ENCODE measurements around the gene SH2B3. TPM values are rescaled to one million over a fixed set of nuclear protein-coding genes. Genes with fewer than 3 reads are reported as not detected.

The SH2B3 gene
- total RNA-seq, 1 donor from 2014 or later, result 24.1 TPM

DNA sequence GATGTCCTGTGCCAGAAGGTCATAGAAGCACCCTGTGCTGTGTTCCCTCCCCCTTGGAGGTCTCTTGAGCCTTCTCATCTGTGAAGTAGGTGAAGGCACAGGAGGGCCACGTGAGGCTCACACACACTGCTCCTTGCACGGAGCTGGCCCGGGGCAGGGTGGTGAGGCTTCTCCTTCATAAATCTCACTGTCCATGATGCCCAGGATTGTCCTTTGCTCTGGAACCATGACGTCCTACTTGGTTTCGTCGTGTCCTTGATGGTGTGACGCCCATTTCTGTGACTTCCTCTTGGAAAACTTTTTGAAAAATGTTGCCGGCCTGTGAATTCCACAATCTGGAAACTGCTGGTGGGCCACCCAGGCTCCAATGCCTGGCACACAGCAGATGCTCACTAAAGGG is 34.4 kb downstream of the SH2B3 start:
- TF ChIP-seq POLR2A (IDR thresholded peaks at IDR 0.05) (no peak), POLR2AphosphoS5 (IDR thresholded peaks at IDR 0.05; ENCODE audit: insufficient read depth in 1 of 2, low read depth in 1 of 2) (no peak)
- TF ChIP-seq, protein P1, sequence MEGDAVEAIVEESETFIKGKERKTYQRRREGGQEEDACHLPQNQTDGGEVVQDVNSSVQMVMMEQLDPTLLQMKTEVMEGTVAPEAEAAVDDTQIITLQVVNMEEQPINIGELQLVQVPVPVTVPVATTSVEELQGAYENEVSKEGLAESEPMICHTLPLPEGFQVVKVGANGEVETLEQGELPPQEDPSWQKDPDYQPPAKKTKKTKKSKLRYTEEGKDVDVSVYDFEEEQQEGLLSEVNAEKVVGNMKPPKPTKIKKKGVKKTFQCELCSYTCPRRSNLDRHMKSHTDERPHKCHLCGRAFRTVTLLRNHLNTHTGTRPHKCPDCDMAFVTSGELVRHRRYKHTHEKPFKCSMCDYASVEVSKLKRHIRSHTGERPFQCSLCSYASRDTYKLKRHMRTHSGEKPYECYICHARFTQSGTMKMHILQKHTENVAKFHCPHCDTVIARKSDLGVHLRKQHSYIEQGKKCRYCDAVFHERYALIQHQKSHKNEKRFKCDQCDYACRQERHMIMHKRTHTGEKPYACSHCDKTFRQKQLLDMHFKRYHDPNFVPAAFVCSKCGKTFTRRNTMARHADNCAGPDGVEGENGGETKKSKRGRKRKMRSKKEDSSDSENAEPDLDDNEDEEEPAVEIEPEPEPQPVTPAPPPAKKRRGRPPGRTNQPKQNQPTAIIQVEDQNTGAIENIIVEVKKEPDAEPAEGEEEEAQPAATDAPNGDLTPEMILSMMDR (IDR thresholded peaks at IDR 0.05), result no peak
- Histone ChIP-seq H3K4me1 (peaks cover 75% of the 10 kb centered on the region), H3K4me3 (no peak overlapping the region), H3K27me3 (no peaks in the 10 kb centered on the region), H3K9me3 (no peaks in the 10 kb centered on the region), H3K27ac (peak overlapping the region; percentile 39), H3K36me3 (peaks cover 0 to 5% of the 10 kb centered on the region in 2 donors)
- DNase-seq (ENCODE audit: extremely low spot score in 2 of 2), result no peak
- intact Hi-C loops (cut with DNase I), result no loop called here

DNA sequence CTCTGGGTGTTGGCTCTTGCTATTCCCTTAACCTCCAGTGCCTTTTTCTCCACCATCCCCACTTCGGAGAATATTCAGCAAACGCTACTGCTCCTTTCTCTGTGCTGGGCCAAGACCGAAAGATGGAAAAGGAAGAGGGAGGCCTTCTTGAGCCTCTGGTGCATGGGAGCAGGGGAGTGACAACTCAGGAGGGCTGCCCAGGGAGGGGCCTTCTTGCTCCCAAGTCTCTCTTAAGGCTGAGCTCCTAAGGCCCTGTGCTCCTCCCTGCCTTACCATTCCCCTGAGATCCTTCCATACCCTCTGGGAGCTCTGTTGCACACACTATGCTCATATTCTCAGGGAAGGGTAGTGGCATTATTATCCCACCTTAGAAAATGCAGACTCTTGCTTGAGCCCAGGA is 34.9 kb downstream of the SH2B3 start:
- intact Hi-C loops (cut with DNase I), result no loop called here
- TF ChIP-seq POLR2A (IDR thresholded peaks at IDR 0.05) (no peak), POLR2AphosphoS5 (IDR thresholded peaks at IDR 0.05; ENCODE audit: insufficient read depth in 1 of 2, low read depth in 1 of 2) (no peak)
- TF ChIP-seq, protein P1 (IDR thresholded peaks at IDR 0.05), result no peak
- peaks cover 75% of the 10 kb centered on the region for H3K4me1 ChIP-seq
- peaks cover 0 to 5% of the 10 kb centered on the region in 2 donors for H3K36me3 ChIP-seq
- no peak overlapping the region for H3K4me3 ChIP-seq
- peak overlapping the region; percentile 39 for H3K27ac ChIP-seq
- no peaks in the 10 kb centered on the region for H3K27me3 ChIP-seq
- no peaks in the 10 kb centered on the region for H3K9me3 ChIP-seq
- DNase-seq (ENCODE audit: extremely low spot score in 2 of 2), result no peak

DNA sequence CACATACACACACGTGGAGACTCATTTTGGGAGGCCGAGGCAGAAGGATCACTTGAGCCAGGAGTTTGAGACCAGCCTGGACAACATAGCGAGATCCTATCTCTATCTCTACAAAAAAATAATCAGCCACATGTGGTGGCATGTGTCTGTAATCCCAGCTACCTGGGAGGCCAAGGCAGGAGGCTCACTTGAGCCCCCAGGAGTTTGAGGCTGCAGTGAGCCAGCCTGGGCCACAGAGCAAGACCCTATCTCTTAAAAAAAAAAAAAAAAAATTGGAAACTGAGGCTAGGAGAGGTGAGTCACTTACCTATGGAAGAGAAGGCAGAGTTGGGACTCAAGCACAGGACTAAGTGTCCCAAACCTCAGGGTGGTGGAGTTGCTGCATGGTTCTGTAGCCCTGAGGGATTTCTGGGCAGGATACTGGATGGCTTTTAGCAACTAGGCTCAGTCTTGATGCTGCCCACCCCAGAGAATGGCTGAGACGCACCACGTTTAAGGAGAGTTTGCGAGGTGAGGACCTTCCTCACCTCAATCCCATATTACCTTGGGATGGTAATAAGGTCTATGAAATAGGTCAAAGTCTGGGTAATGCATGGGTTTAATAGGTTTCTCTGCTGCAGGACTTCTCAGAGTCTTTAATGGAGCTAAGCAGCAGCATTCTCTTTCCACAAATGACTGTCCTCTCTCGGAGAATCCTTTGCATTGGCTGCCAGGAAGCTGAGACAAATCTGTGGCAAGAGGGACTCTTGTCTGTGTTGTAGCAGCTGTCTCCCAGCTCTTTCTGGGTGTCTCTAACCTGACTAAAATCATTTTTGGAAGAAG is 35.6 kb downstream of the SH2B3 start:
- H3K27me3 ChIP-seq, result no peaks in the 10 kb centered on the region
- peaks cover 0 to 5% of the 10 kb centered on the region in 2 donors for H3K36me3 ChIP-seq
- no peak for DNase-seq (ENCODE audit: extremely low spot score in 2 of 2)
- TF ChIP-seq POLR2AphosphoS5 (IDR thresholded peaks at IDR 0.05; ENCODE audit: insufficient read depth in 1 of 2, low read depth in 1 of 2), result no peak
- TF ChIP-seq POLR2A (IDR thresholded peaks at IDR 0.05), result no peak
- TF ChIP-seq, protein P1 (IDR thresholded peaks at IDR 0.05), result no peak
- peaks cover 75% of the 10 kb centered on the region for H3K4me1 ChIP-seq
- intact Hi-C loops (cut with DNase I), result no loop called here
- no peaks in the 10 kb centered on the region for H3K9me3 ChIP-seq
- no peak overlapping the region for H3K4me3 ChIP-seq
- H3K27ac ChIP-seq, result no peak overlapping the region

GRCh38 chr12:111442301-111443045 is 36.8 kb downstream of the SH2B3 start:
- TF ChIP-seq, protein P1 (IDR thresholded peaks at IDR 0.05), result no peak
- TF ChIP-seq POLR2A (IDR thresholded peaks at IDR 0.05) (no peak), POLR2AphosphoS5 (IDR thresholded peaks at IDR 0.05; ENCODE audit: insufficient read depth in 1 of 2, low read depth in 1 of 2) (no peak)
- Histone ChIP-seq H3K36me3 (peaks cover 0 to 6% of the 10 kb centered on the region in 2 donors), H3K4me1 (peaks cover 71% of the 10 kb centered on the region), H3K27ac (no peak overlapping the region), H3K9me3 (no peaks in the 10 kb centered on the region), H3K27me3 (no peaks in the 10 kb centered on the region), H3K4me3 (no peak overlapping the region)
- intact Hi-C loops (cut with DNase I), result no loop called here
- no peak for DNase-seq (ENCODE audit: extremely low spot score in 2 of 2)

Measured in vagina (tissue), 2 donors.